ENCODE data around the gene SLC35G1.

The SLC35G1 gene, protein sequence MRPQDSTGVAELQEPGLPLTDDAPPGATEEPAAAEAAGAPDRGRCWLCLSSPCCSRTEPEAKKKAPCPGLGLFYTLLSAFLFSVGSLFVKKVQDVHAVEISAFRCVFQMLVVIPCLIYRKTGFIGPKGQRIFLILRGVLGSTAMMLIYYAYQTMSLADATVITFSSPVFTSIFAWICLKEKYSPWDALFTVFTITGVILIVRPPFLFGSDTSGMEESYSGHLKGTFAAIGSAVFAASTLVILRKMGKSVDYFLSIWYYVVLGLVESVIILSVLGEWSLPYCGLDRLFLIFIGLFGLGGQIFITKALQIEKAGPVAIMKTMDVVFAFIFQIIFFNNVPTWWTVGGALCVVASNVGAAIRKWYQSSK

DNA sequence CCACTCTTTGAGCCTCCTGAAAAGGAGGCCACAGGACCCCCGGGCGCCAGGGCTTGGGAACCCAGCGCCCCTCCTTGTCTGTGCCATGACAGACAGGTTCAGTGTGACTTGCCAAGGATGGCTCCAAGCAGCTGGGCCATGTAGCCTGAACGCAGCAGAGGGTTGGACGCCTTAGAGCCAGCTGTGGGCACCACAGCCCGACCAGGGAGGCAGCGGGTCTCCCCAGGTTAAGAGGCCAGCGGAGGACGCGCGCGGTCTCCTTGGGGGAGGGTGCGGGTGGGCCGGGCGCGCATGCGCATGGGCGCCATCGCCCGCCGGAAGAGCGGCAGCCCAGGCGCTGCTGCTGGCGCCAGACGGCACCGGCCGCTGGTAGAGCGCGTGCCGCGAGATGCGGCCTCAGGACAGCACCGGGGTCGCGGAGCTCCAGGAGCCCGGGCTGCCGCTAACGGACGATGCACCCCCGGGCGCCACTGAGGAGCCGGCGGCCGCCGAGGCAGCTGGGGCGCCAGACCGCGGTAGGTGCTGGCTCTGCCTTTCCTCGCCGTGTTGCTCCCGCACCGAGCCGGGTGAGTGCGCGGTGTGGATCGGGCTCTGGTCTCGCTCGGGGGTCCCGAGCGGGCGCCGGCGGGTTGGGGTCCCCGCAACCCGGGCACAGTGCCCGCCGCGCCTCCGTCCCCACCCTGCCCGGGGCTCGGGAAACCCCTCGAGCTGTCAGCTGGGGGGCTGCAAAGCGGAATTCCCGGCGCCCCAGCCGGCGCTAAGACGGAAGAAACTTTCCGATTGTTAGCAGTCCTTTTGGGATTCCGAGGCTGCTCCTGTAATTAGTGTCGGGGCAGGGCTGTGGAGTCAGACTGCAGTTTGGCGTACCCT lies at the start of gene SLC35G1:
Gene SLC35G1 (plus strand): TSS at position 333 of the 870 bp plus-strand sequence. CDS start 56 bp downstream, at position 389.
- peaks cover 8% of the 10 kb centered on the region for H3K36me3 ChIP-seq
- peak within 1 kb of the TSS; percentile 82 for H3K27ac ChIP-seq
- peak within 1 kb of the TSS; percentile 89 for H3K4me3 ChIP-seq (ENCODE audit: low read depth, low read length)
- no peaks in the 10 kb centered on the region for H3K27me3 ChIP-seq (ENCODE audit: insufficient read depth, low read depth, severe bottlenecking)
- DNase-seq = peak; percentile 85
- no peaks in the 10 kb centered on the region for H3K9me3 ChIP-seq (ENCODE audit: severe bottlenecking)
- TF ChIP-seq, protein P1, sequence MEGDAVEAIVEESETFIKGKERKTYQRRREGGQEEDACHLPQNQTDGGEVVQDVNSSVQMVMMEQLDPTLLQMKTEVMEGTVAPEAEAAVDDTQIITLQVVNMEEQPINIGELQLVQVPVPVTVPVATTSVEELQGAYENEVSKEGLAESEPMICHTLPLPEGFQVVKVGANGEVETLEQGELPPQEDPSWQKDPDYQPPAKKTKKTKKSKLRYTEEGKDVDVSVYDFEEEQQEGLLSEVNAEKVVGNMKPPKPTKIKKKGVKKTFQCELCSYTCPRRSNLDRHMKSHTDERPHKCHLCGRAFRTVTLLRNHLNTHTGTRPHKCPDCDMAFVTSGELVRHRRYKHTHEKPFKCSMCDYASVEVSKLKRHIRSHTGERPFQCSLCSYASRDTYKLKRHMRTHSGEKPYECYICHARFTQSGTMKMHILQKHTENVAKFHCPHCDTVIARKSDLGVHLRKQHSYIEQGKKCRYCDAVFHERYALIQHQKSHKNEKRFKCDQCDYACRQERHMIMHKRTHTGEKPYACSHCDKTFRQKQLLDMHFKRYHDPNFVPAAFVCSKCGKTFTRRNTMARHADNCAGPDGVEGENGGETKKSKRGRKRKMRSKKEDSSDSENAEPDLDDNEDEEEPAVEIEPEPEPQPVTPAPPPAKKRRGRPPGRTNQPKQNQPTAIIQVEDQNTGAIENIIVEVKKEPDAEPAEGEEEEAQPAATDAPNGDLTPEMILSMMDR (IDR thresholded peaks at IDR 0.05; ENCODE audit: low read depth, low read length) = no peak

DNA sequence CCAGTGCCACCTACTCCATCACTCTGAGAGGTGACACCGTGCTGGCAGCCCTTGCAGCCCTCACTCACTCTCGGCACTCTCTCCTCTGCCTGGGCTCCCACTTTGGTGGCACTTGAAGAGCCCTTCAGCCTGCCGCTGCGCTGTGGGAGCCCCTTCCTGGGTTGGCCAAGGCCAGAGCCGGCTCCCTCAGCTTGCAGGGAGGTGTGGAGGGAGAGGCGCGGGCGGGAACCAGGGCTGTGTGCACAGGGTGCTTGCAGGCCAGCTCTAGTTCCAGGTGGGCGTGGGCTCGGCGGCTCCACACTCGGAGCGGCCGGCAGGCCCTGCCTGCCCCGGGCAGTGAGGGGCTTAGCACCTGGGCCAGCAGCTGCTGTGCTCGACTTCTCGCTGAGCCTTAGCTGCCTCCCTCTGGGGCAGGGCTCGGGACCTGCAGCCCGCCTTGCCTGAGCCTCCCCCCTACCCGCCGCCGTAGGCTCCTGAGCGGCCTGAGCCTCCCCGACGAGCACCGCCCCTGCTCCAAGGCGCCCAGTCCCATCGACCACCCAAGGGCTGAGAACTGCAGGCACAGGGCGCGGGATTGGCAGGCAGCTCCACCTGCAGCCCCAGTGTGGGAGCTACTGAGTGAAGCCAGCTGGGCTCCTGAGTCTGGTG lies 48.7 kb upstream of the SLC35G1 start:
- H3K4me3 ChIP-seq (ENCODE audit: low read depth, low read length) = no peak overlapping the region
- TF ChIP-seq, protein P1 (IDR thresholded peaks at IDR 0.05; ENCODE audit: low read depth, low read length) = no peak
- H3K36me3 ChIP-seq = no peaks in the 10 kb centered on the region
- H3K27ac ChIP-seq = no peak overlapping the region
- DNase-seq = no peak
- no peaks in the 10 kb centered on the region for H3K9me3 ChIP-seq (ENCODE audit: severe bottlenecking)
- no peaks in the 10 kb centered on the region for H3K27me3 ChIP-seq (ENCODE audit: insufficient read depth, low read depth, severe bottlenecking)

DNA sequence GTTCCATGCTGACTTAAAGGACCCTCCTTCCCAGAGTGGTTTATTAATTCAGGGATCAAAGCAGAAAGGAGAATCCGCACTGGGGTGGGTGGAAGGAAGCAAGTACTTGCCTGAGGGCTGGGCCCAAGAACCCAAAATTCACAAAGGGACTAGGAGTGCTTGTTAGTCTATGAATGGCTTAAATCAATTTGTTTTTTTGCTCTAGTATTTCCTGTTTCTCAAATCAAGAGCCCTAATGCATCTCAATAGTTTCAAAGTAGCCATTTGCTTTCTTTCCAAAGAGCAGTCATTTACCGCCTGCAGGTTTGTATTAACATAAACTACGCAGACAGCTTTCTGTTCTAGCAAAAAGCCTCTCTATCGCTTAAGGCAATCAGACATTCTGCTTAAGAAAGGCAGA lies 44.2 kb upstream of the SLC35G1 start:
- no peak overlapping the region for H3K27ac ChIP-seq

DNA sequence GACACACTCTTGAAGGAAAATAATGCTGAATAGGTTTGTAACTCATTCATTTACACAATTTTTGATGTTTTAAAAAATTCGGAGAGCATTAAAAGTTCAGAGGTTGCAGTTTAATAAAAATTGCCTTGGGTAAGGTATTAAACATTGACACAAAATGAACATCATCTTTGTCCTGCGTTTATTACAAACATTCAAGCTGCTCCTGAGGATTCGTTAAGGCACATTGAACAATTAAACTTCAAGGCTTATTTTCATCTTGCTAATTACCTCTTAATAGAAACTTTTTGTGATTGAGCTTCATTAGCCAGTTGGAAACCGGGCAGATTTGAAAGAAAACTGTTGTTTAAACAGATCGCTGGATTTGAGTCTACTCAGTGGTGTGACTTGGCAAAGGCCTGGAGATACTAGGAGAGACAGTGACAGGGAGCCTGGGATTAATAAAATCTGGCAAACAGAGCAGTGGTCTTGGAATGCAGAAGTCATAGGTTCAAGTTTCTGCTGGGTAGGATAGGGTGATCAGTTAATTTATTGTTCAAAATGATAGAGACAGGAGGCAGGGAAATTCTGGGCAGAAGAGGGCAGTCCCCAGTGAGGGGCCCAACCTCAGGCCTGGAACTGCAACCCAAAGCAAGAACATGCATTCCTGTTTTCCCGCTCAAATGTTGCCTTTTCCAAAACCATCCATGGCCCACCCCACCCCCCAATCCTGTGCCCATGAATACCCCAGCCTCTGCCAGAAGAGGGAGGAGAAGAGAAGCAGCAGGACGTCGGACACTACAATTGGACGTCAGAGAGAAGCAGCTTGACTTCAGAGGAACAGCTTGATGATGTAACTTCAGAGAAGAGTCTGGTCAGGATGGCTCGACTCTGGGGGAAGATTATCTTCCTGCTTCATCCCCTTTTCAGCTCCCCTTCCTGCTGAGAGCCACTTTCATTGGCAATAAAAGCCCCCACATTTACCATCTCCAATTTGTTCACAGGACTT lies 43.5 kb upstream of the SLC35G1 start:
- Histone ChIP-seq H3K4me3 (ENCODE audit: low read depth, low read length) (no peak overlapping the region), H3K27me3 (ENCODE audit: insufficient read depth, low read depth, severe bottlenecking) (no peaks in the 10 kb centered on the region), H3K27ac (no peak overlapping the region), H3K9me3 (ENCODE audit: severe bottlenecking) (no peaks in the 10 kb centered on the region), H3K36me3 (no peaks in the 10 kb centered on the region)
- TF ChIP-seq, protein P1 (IDR thresholded peaks at IDR 0.05; ENCODE audit: low read depth, low read length) = no peak
- DNase-seq = no peak

More for the DNA sequence above, 44.2 kb upstream of the SLC35G1 start:
- TF ChIP-seq, protein P1 (IDR thresholded peaks at IDR 0.05; ENCODE audit: low read depth, low read length) = no peak
- no peak for DNase-seq
- Histone ChIP-seq H3K9me3 (ENCODE audit: severe bottlenecking) (no peaks in the 10 kb centered on the region), H3K4me3 (ENCODE audit: low read depth, low read length) (no peak overlapping the region), H3K36me3 (no peaks in the 10 kb centered on the region), H3K27me3 (ENCODE audit: insufficient read depth, low read depth, severe bottlenecking) (no peaks in the 10 kb centered on the region)

DNA sequence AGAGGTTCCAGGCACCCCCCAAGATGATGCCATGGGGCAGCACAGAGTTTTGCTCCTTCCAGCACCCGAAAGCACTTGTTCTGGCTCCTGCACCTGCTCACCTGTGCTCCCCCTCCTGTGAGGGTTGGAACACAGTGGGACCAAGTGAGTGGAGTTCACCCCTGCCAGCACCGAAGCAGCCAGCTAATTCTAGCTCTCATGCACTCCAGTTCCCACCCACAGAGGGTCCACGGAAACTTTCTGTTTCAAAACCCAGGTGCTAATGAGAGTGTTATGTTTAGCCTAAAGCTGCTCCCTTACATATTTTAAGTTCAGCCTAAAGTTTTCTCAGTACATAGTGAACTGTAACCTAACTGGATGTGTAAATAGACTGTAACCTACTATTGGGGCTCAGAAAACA lies 42.6 kb upstream of the SLC35G1 start:
- no peaks in the 10 kb centered on the region for H3K36me3 ChIP-seq
- no peak for DNase-seq
- H3K4me3 ChIP-seq (ENCODE audit: low read depth, low read length) = no peak overlapping the region
- H3K9me3 ChIP-seq (ENCODE audit: severe bottlenecking) = no peaks in the 10 kb centered on the region
- H3K27me3 ChIP-seq (ENCODE audit: insufficient read depth, low read depth, severe bottlenecking) = no peaks in the 10 kb centered on the region
- no peak overlapping the region for H3K27ac ChIP-seq
- TF ChIP-seq, protein P1 (IDR thresholded peaks at IDR 0.05; ENCODE audit: low read depth, low read length) = no peak
